GM10266 (cell line): ENCODE results near the gene GNAL.
"Not testable (repeated sequence)": the region's sequence is repeated elsewhere in the genome, so short reads cannot be mapped to it uniquely, and the experiment has no call there.

Experiments used
- DNase-seq: peaks from one replicate; pipeline ENCODE4 v3.0.0; 2012; ENCODE audit errors: extremely low spot score
- TF ChIP-seq, protein P1 (sequence below): IDR thresholded peaks from 2 replicates; pipeline ENCODE4 v1.5.1; 2012; ENCODE audit warnings: mild to moderate bottlenecking, low read depth; ENCODE audit not compliant: control insufficient read depth, insufficient read depth; ENCODE audit errors: missing control alignments

The GNAL gene

DNA sequence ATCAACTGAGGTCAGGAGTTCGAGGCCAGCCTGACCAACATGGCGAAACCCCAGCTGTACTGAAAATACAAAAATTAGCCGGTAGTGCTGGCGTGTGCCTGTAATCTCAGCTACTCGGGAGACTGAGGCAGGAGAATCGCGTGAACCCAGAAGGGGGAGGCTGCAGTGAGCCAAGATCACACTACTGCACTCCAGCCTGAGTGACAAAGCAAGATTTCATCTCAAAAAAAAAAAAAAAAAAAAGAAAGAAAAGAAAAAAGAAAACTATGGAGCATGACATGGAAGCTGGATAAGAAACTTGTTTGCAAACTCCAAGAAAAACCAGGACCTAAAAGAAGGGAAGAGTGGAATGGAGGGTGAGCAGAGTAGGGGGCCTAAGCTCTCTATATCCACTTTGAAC is 160.2 kb downstream of the GNAL start:
- DNase-seq, result no peak
- TF ChIP-seq, protein P1, sequence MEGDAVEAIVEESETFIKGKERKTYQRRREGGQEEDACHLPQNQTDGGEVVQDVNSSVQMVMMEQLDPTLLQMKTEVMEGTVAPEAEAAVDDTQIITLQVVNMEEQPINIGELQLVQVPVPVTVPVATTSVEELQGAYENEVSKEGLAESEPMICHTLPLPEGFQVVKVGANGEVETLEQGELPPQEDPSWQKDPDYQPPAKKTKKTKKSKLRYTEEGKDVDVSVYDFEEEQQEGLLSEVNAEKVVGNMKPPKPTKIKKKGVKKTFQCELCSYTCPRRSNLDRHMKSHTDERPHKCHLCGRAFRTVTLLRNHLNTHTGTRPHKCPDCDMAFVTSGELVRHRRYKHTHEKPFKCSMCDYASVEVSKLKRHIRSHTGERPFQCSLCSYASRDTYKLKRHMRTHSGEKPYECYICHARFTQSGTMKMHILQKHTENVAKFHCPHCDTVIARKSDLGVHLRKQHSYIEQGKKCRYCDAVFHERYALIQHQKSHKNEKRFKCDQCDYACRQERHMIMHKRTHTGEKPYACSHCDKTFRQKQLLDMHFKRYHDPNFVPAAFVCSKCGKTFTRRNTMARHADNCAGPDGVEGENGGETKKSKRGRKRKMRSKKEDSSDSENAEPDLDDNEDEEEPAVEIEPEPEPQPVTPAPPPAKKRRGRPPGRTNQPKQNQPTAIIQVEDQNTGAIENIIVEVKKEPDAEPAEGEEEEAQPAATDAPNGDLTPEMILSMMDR, result no peak

DNA sequence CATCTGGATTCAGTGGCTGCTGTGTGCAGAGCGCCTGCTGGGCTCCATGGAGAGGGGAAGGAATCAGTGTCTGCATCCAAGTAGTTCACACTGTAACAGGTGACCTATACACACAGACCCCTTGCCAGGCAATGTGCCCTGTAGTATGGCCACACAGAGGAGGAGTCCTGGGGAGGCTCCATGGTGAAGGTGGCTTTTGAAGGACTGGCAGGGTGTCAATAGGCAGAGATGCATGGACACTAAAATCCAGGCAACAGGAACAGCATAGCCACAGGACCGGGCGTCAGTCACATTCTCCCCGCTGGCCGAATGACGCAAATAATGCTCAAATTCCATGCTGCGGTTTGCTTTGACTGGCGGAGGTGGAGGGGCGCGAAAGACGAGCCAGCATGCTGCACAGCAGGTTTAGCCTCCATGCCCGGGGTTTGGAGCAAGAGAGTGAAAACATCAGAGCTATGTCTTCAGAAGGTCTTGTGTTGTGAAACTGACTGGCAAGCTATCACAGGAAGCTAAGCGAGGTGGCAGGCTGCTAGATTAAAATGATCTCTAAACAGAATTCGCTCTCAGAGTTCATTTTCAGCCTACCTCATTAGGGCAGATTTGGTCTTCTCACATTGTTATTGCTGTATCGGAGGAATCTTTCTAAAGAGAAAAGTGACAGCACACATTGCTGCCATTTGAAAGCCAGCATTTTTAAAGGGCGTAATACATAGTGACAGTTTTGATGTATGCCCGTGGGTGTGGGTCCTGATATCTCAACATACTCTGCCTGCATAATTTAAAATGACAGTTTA is 161.0 kb downstream of the GNAL start:
- TF ChIP-seq, protein P1, result no peak
- no peak for DNase-seq

DNA sequence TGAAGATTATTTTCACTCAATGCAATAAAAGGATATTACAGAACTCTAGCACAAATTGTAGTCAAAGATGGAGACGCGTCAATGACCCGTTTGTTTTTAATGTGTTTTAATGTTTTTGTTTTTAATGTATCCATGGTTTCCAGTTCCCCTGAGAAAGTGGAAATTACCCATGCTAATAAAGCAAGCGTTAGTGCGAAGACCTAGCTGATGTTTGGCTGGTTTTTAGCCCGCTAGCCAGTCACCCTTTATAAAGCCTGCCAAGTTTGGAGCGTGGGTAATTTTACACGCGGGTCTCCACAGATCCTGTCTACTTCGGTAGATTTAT is 161.7 kb downstream of the GNAL start:
- TF ChIP-seq, protein P1, result no peak
- DNase-seq, result no peak

DNA sequence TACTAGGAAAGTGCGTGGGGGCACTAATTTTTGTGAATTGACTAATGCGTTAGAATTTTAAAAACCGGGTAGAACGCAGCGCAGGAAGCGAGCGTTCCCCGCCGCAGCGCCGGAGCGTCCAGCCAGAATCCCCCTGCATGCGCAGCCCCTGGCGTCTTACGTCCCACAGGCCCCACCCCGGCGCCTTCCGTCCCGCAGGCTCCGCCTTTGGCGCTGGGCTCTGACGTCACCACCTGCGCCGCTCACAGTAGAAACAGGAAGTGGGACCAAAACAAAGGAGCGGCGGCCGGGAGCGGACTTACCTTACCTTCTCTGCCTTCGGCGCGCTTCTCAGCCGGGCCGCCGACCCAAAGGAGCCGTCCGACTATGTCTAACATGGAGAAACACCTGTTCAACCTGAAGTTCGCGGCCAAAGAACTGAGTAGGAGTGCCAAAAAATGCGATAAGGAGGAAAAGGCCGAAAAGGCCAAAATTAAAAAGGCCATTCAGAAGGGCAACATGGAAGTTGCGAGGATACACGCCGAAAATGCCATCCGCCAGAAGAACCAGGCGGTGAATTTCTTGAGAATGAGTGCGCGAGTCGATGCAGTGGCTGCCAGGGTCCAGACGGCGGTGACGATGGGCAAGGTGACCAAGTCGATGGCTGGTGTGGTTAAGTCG is 162.2 kb downstream of the GNAL start, which contains the start of gene CHMP1B:
Gene CHMP1B, plus strand, starts transcription at position 268 of the 660 bp plus-strand sequence. Its CDS starts 99 bp downstream, at position 367.
- DNase-seq, result peak; percentile 91
- TF ChIP-seq, protein P1, result no peak

DNA sequence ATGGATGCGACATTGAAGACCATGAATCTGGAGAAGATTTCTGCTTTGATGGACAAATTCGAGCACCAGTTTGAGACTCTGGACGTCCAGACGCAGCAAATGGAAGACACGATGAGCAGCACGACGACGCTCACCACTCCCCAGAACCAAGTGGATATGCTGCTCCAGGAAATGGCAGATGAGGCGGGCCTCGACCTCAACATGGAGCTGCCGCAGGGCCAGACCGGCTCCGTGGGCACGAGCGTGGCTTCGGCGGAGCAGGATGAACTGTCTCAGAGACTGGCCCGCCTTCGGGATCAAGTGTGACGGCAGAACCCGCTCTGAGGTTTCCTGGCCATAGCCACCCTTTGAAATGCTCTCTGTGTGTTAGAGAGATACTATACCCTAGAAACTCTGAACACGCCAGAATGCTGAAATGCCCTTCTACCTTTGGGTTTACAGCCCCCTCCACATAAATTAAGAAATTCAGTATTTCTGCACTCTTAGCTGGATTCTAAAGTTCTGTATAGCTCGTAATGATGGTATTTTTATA is 162.8 kb downstream of the GNAL start:
- TF ChIP-seq, protein P1, result no peak
- peak; percentile 28 for DNase-seq

DNA sequence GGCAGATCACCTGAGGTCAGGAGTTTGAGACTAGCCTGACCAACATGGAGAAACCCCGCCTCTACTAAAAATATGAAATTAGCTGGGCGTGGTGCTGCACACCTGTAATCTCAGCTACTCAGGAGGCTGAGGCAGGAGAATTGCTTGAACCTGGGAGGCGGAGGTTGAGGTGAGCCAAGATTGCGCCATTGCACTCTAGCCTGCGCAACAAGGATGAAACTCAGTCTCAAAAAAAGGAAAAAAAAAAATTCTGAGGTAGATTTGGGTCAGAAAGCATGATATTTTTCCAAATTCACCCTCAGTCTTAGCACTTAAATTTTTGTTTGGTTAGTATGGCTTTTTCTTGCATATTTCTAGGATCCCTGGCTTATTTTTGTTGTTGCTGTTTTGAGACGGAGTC is 165.5 kb downstream of the GNAL start:
- DNase-seq, result not testable (repeated sequence)

DNA sequence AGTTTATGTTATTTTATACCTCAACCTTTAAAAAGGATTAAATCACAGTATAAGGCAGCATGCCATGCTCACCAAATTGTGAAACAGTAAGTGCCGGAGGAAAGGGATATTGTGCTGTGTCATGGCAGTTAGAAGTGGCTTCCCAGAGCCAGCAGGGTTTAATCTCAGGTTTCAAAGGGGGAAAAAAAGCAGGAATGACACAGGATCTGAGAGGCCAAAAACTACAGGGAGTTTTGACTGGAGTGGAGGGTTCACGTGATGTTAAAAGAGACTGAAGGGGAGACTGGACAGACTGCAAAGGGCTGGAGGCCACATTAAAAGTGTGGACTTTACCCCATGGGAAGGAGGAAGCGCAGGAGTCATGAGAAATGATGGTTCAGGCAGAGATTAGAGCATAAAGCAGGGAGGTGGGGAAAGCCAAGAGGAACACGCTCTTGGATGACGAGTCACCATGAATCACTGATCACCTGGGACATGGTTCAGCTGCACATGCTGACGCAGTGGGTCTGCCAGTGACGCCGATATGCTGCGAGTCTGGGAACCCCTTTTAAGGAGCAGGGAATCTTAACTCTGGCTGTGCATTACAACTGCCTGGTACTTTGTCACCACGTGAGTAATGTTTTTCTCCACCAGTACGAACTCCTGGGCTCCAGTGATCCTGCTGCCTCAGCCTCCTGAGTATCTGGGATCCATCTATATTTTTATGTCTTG is 168.3 kb downstream of the GNAL start:
- no peak for DNase-seq
- TF ChIP-seq, protein P1, result no peak
